ENCODE measurements around the gene VWA3B.

GRCh38 chr2:98156304-98156703 lies 69.3 kb downstream of the VWA3B start:
- TF ChIP-seq CSRNP3 (CRISPR knock-in tag; IDR thresholded peaks at IDR 0.05) (no peak), TCF4 (CRISPR knock-in tag; IDR thresholded peaks at IDR 0.05; ENCODE audit: borderline replicate concordance) (no peak), ZFP30 (CRISPR knock-in tag; IDR thresholded peaks at IDR 0.05) (no peak), CREB5 (CRISPR knock-in tag; IDR thresholded peaks at IDR 0.05; ENCODE audit: low read depth) (no peak), TOX (CRISPR knock-in tag; IDR thresholded peaks at IDR 0.05; ENCODE audit: borderline replicate concordance) (no peak), PPARA (CRISPR knock-in tag; IDR thresholded peaks at IDR 0.05; ENCODE audit: borderline replicate concordance) (no peak), ARNTL (CRISPR knock-in tag; IDR thresholded peaks at IDR 0.05; ENCODE audit: borderline replicate concordance, low read depth) (no peak), ZNF565 (CRISPR knock-in tag; conservative IDR thresholded peaks at IDR 0.05; ENCODE audit: low read depth) (no peak), POU6F1 (CRISPR knock-in tag; IDR thresholded peaks at IDR 0.05; ENCODE audit: borderline replicate concordance, low read depth) (no peak), ESRRG (CRISPR knock-in tag; IDR thresholded peaks at IDR 0.05) (no peak), ZFP3 (CRISPR knock-in tag; IDR thresholded peaks at IDR 0.05) (no peak), PATZ1 (CRISPR knock-in tag; IDR thresholded peaks at IDR 0.05; ENCODE audit: borderline replicate concordance) (no peak), ZC3H10 (CRISPR knock-in tag; IDR thresholded peaks at IDR 0.05) (no peak)

Measured in SK-N-SH treated with all-trans-retinoic acid at 6 μM for 48 hours (cell line).